SK-N-SH treated with all-trans-retinoic acid at 6 μM for 48 hours (cell line): ENCODE data around the gene RNASET2.

Experiments used
- ARNTL ChIP-seq: fragments of 450-650 bp; formaldehyde crosslinking; IDR thresholded peaks from 2 replicates; pipeline ENCODE4 v1.5.0; 2020; ENCODE audit warnings: low read depth, mild to moderate bottlenecking, moderate library complexity, borderline replicate concordance
- CSDC2 ChIP-seq: fragments of 250-450 bp; sonication (Bioruptor Pico); IDR thresholded peaks from 2 replicates; pipeline ENCODE4 v1.5.0; 2020; ENCODE audit warnings: mild to moderate bottlenecking, moderate library complexity
- ESRRG ChIP-seq: fragments of 250-450 bp; sonication (Bioruptor Pico); IDR thresholded peaks from 2 replicates; pipeline ENCODE4 v1.6.1; 2021; ENCODE audit warnings: mild to moderate bottlenecking
- GLIS3 ChIP-seq: fragments of 250-450 bp; sonication (Bioruptor Pico); IDR thresholded peaks from 2 replicates; pipeline ENCODE4 v1.5.0; 2020; ENCODE audit warnings: mild to moderate bottlenecking, moderate library complexity
- ISL1 ChIP-seq: fragments of 250-450 bp; sonication (Bioruptor Pico); IDR thresholded peaks from 2 replicates; pipeline ENCODE4 v2.1.2; 2022; ENCODE audit warnings: mild to moderate bottlenecking, moderate library complexity
- ZFP3 ChIP-seq: fragments of 250-450 bp; sonication (Bioruptor Pico); IDR thresholded peaks from 2 replicates; pipeline ENCODE4 v1.5.0; 2020; ENCODE audit warnings: mild to moderate bottlenecking, moderate library complexity
- TF ChIP-seq, protein P1 (sequence below): fragments of 250-450 bp; sonication (Bioruptor Pico); IDR thresholded peaks from 2 replicates; pipeline ENCODE4 v1.8.0; 2020; ENCODE audit warnings: mild to moderate bottlenecking, moderate library complexity, borderline replicate concordance

GRCh38 chr6:166940643-166941068 is 15.7 kb downstream of the RNASET2 start:
- no peak for TF ChIP-seq CSDC2 (CRISPR knock-in tag)
- no peak for TF ChIP-seq GLIS3 (CRISPR knock-in tag)
- no peak for TF ChIP-seq ISL1 (CRISPR knock-in tag)
- TF ChIP-seq, protein P1, sequence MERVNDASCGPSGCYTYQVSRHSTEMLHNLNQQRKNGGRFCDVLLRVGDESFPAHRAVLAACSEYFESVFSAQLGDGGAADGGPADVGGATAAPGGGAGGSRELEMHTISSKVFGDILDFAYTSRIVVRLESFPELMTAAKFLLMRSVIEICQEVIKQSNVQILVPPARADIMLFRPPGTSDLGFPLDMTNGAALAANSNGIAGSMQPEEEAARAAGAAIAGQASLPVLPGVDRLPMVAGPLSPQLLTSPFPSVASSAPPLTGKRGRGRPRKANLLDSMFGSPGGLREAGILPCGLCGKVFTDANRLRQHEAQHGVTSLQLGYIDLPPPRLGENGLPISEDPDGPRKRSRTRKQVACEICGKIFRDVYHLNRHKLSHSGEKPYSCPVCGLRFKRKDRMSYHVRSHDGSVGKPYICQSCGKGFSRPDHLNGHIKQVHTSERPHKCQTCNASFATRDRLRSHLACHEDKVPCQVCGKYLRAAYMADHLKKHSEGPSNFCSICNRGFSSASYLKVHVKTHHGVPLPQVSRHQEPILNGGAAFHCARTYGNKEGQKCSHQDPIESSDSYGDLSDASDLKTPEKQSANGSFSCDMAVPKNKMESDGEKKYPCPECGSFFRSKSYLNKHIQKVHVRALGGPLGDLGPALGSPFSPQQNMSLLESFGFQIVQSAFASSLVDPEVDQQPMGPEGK (CRISPR knock-in tag): no peak
- TF ChIP-seq ZFP3: no peak
- no peak for TF ChIP-seq ESRRG (CRISPR knock-in tag)
- TF ChIP-seq ARNTL: no peak
